ENCODE results near the gene NRG2.

The NRG2 gene

DNA sequence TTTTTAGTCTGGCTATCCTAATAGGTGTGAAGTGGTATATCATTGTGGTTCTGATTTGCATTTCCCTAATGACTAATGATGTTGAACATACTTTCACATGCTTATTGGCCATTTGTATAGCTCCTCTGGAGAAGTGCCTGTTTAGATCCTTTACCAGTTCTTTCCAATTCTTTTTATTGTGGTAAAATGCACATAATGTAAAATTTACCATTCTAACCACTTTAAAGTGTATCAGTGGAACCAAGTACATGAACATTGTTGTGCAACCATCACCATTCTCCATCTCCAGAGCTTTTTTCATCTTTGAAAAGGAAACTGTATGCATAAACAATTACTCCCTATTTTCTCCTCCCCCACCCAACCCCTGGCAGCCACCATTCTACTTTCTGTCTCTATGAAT lies 95.4 kb downstream of the NRG2 start:
- no peak overlapping the region for H3K4me3 ChIP-seq (replicated peaks; ENCODE audit: insufficient read depth, low read length)
- TF ChIP-seq SPI1 (IDR thresholded peaks at IDR 0.05; ENCODE audit: borderline replicate concordance, low read depth) (no peak), POLR2AphosphoS5 (IDR thresholded peaks at IDR 0.05; ENCODE audit: low read depth) (no peak), GABPA (IDR thresholded peaks at IDR 0.05; ENCODE audit: low read depth) (no peak)
- TF ChIP-seq, protein P1, sequence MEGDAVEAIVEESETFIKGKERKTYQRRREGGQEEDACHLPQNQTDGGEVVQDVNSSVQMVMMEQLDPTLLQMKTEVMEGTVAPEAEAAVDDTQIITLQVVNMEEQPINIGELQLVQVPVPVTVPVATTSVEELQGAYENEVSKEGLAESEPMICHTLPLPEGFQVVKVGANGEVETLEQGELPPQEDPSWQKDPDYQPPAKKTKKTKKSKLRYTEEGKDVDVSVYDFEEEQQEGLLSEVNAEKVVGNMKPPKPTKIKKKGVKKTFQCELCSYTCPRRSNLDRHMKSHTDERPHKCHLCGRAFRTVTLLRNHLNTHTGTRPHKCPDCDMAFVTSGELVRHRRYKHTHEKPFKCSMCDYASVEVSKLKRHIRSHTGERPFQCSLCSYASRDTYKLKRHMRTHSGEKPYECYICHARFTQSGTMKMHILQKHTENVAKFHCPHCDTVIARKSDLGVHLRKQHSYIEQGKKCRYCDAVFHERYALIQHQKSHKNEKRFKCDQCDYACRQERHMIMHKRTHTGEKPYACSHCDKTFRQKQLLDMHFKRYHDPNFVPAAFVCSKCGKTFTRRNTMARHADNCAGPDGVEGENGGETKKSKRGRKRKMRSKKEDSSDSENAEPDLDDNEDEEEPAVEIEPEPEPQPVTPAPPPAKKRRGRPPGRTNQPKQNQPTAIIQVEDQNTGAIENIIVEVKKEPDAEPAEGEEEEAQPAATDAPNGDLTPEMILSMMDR (IDR thresholded peaks at IDR 0.05; ENCODE audit: insufficient read depth, low read length) = no peak
- TF ChIP-seq, protein P2, sequence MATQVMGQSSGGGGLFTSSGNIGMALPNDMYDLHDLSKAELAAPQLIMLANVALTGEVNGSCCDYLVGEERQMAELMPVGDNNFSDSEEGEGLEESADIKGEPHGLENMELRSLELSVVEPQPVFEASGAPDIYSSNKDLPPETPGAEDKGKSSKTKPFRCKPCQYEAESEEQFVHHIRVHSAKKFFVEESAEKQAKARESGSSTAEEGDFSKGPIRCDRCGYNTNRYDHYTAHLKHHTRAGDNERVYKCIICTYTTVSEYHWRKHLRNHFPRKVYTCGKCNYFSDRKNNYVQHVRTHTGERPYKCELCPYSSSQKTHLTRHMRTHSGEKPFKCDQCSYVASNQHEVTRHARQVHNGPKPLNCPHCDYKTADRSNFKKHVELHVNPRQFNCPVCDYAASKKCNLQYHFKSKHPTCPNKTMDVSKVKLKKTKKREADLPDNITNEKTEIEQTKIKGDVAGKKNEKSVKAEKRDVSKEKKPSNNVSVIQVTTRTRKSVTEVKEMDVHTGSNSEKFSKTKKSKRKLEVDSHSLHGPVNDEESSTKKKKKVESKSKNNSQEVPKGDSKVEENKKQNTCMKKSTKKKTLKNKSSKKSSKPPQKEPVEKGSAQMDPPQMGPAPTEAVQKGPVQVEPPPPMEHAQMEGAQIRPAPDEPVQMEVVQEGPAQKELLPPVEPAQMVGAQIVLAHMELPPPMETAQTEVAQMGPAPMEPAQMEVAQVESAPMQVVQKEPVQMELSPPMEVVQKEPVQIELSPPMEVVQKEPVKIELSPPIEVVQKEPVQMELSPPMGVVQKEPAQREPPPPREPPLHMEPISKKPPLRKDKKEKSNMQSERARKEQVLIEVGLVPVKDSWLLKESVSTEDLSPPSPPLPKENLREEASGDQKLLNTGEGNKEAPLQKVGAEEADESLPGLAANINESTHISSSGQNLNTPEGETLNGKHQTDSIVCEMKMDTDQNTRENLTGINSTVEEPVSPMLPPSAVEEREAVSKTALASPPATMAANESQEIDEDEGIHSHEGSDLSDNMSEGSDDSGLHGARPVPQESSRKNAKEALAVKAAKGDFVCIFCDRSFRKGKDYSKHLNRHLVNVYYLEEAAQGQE (IDR thresholded peaks at IDR 0.05; ENCODE audit: insufficient replicate concordance, low read depth) = no peak
- no peak for DNase-seq (ENCODE audit: low read depth in 1 of 2, low spot score in 1 of 2)
- no peak overlapping the region for H3K27ac ChIP-seq (replicated peaks)
- no peaks in the 10 kb centered on the region for H3K27me3 ChIP-seq (ENCODE audit: insufficient read depth, poor library complexity, severe bottlenecking)

DNA sequence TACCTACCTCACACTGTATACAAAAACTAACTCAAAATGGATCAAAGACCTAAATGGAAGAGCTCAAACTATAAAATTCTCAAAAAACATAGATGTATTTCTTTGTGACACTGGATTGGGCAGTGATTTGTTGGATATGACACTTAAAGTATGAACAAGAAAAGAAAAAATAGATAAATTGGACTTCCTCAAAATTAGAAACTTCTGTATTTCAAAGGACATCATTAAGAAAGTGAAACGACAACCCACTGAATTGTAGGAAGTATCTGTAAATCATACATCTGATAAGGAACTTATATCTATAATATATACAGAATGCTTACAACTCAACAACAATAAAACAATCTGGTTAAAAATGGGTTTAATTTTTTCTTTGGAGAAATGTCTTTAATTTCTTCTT lies 96.7 kb downstream of the NRG2 start:
- TF ChIP-seq SPI1 (IDR thresholded peaks at IDR 0.05; ENCODE audit: borderline replicate concordance, low read depth) = no peak
- TF ChIP-seq, protein P2 (IDR thresholded peaks at IDR 0.05; ENCODE audit: insufficient replicate concordance, low read depth) = no peak
- DNase-seq (ENCODE audit: low read depth in 1 of 2, low spot score in 1 of 2) = no peak
- Histone ChIP-seq H3K27me3 (ENCODE audit: insufficient read depth, poor library complexity, severe bottlenecking) (no peaks in the 10 kb centered on the region), H3K4me3 (replicated peaks; ENCODE audit: insufficient read depth, low read length) (no peak overlapping the region), H3K27ac (replicated peaks) (no peak overlapping the region)

- no peak overlapping the region for H3K4me3 ChIP-seq (replicated peaks; ENCODE audit: insufficient read depth, low read length)
- no peak overlapping the region for H3K27ac ChIP-seq (replicated peaks)
- TF ChIP-seq GABPA (IDR thresholded peaks at IDR 0.05; ENCODE audit: low read depth) (no peak), POLR2AphosphoS5 (IDR thresholded peaks at IDR 0.05; ENCODE audit: low read depth) (no peak), SPI1 (IDR thresholded peaks at IDR 0.05; ENCODE audit: borderline replicate concordance, low read depth) (no peak)
- TF ChIP-seq, protein P2 (IDR thresholded peaks at IDR 0.05; ENCODE audit: insufficient replicate concordance, low read depth) = no peak
- TF ChIP-seq, protein P1 (IDR thresholded peaks at IDR 0.05; ENCODE audit: insufficient read depth, low read length) = no peak
- no peaks in the 10 kb centered on the region for H3K27me3 ChIP-seq (ENCODE audit: insufficient read depth, poor library complexity, severe bottlenecking)
- no peak for DNase-seq (ENCODE audit: low read depth in 1 of 2, low spot score in 1 of 2)
Observed at GRCh38 chr5:139946006-139946405, 97.1 kb downstream of the NRG2 start.

DNA sequence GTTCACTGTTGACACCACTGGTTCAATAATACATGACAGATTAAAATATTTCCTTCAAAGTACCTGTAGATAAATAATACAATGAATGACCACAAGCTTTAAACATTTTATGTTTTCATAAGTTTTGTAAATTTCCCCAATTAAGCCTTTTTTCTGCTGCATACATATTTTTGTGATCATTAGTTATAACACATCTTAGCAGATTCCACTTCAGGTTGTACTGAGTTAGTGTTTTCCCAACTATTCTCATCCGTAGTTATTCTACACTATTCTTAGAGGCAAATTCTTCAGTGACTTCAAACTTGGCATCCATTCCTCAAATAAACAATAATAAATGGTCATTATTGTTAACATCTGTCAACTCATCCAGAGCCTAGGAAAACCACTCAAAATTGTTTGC lies 100.9 kb downstream of the NRG2 start:
- Histone ChIP-seq H3K4me3 (replicated peaks; ENCODE audit: insufficient read depth, low read length) (no peak overlapping the region), H3K27ac (replicated peaks) (no peak overlapping the region), H3K27me3 (ENCODE audit: insufficient read depth, poor library complexity, severe bottlenecking) (no peaks in the 10 kb centered on the region)
- DNase-seq (ENCODE audit: low read depth in 1 of 2, low spot score in 1 of 2) = no peak
- TF ChIP-seq GABPA (IDR thresholded peaks at IDR 0.05; ENCODE audit: low read depth) = no peak

All from HL-60 (cell line).